GM18873 (cell line): Measurements from ENCODE around the gene EXD3.
"Not testable (repeated sequence)": the region's sequence is repeated elsewhere in the genome, so short reads cannot be mapped to it uniquely, and the experiment has no call there.

Source experiments
- ATAC-seq: cut with Tn5 transposase; IDR thresholded peaks from one replicate; pipeline ENCODE4 v1.9.1; 2021; ENCODE audit warnings: mild to moderate bottlenecking, moderate library complexity, moderate number of reproducible peaks; ENCODE audit not compliant: unreplicated experiment, low FRiP score

EXD3 gene

DNA sequence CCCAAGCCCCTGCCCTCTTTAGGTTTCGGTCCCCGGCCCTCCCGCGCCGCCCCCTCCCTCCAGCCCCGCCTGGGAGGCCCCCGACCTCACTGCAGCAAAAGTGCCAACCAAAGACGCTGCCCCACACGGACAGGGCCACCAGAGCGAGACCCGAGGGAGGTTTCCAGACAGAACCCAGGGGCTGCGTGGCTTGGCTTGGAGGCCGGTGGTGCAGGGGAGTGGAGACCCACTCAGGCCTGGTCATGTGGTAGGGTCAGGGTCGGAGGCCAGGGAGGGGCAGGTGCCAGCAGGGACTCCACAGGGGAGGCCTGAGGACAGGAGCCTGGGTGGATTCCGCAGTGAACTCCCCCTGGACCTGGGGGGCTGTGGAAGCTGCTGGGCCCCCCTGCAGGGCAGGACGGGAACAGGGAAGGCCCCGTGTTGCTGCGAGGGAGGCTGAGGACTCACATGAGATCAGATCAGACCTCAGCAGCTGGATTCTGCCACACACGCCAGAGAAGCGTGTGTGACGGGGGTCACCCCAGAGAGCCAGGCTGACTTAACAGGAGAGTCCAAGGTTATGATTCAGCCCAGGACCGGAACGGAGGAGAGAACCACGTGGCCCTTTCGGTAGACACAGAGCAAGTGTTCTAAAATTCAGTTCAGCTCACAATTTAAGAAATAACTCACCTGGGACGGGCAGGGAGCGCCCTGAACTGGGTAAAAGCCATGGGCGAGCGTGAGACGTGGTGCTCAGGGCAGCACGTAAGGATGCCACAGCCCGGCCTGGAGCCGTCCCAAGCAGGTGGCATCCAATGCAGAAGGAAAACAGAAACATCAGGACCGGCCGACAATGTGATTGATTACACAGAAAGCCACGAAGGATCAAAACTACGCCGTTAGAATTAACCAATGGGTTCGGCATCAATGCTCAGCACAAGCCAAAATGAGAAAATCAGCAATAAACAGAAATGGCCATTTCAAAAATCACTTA, 38.9 kb downstream of the EXD3 start:
- ATAC-seq, result no peak

DNA sequence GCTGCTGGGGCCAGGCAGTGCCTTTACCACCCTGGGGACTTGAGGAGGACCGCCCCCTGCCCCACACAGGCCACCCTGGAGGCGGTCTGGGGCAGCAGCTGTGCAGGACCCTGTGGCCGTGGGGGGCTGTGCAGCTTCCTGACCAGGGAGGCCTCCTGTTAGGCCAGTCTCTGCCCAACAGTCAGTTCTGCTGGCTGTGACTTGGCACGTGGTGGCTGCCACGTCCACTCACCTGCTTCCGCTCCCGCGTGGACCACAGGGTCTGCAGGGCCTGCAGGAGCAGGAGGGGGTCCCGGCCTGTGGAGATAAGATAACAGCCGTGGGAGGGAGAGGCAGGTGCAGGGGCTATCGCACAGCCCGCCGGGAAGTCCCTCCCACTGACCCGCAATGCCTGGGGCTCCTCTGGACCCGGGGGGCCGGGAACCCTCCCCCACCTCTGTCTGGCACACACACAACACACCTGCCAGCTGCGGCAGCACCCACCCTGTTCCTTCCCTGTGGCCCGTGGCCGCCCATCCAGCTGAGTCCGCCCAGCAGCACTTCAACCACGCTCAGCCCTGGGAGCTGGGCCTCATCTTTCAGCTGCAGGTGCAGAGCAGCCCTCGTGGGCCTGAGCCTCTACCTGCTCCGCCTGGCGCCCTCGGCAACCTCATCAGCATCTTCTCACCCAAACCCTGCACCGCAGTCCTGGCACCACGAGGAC, 39.7 kb downstream of the EXD3 start:
- ATAC-seq, result no peak

DNA sequence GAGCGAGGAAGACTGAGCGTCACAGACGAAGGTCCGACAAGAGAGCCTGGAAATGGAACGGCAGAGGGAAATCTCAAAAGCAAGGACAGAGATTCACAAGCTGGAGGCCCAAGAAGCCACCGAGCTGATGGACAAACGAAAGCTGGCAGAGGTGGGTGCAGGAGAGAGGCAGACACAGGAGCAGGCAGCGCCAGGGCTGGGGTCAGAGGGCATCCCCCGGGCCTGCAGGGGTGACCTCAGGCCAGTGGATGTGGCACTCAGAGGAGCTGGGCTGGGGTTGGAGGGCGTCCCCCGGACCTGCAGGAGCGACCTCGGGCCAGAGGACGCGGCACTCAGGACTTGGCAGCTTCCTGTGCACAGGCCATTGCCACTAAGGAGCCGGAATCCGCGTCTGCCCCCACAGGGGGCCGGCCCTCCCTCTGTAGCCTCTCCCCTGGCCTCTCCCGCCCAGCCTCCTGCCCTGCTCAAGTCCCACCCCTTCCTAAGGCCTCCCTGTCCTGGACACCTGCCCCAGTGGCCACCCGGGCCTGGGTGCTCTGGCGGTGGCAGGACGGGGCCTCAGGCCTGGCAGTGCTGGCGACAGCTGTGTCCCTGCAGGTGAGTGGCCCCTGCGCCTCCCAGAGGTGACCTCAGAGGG, 40.4 kb downstream of the EXD3 start:
- no peak for ATAC-seq

DNA sequence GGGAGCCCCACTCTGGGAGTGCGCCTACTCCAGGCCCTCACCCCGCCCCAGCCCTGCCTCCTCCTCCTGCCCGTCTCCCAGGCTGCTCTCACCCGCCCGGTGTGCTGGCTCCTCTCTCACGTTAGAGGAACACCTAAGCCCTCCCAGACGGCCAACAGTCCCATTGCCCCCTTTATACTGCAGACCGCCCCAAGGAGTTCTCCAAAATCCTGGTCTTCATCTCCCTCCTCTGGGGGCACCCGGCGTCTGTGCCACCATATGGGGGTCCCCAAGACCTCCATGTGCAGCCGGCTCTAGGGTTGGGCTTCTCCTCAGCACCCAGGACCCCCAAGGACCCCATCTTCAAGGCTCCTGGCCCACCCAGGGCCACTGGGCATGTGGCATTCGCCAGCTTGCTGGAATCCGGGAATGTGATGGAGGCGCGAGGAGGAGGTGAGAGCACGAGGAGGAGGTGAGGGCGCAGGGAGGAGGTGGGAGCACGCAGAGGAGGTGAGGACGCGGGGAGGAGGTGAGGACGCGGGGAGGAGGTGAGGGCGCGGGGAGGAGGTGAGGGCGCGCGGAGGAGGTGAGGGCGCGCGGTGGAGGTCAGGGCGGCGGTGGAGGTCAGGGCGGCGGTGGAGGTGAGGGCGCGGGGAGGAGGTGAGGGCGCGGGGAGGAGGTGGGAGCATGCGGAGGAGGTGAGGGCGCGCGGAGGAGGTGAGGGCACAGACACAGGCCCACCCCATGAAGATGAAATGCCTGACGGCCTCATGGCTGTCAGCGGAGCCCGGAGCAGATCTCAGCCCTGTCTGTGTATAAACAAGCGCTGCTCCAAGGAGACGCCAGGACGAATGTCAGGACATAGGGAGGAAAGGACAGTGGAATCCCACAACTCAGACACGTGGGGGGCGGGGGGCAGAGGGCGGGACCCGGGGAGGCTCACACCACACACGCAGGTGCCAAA, 41.2 kb downstream of the EXD3 start:
- no peak for ATAC-seq

DNA sequence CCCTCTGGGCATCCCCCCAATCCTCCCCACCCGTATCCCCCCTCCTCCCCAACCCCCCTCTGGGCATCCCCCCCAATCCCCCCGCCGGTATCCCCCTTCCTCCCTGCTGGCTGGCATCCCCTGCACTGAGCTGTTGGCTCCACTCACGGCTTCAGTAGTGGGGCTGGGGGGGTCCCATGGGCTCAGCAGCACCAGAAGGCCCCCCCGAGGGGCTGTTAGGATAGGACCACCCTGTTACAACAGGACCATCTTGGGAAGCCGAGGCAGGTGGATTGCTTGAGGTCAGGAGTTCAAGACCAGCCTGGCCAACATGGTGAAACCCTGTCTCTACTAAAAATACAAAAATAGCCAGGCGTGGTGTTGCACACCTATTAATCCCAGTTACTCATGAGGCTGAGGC, 42.4 kb downstream of the EXD3 start:
- ATAC-seq, result no peak

DNA sequence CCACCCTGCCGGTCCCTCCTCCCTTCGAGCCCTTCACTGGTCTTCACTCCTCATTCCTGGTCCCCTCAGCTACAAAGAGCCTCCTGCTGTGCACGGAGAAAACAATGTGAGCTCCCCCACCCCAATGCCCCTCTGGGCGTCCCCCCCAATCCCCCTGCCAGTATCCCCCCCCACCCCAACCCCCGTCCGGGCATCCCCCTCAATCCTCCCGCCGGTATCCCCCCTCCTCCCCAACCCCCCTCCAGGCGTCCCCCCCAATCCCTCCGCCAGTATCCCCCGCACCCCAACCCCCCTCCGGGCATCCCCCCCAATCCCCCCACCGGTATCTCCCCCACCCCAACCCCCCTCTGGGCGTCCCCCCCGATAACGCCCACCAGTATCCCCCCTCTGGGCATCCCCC, 42.8 kb downstream of the EXD3 start:
- no peak for ATAC-seq

DNA sequence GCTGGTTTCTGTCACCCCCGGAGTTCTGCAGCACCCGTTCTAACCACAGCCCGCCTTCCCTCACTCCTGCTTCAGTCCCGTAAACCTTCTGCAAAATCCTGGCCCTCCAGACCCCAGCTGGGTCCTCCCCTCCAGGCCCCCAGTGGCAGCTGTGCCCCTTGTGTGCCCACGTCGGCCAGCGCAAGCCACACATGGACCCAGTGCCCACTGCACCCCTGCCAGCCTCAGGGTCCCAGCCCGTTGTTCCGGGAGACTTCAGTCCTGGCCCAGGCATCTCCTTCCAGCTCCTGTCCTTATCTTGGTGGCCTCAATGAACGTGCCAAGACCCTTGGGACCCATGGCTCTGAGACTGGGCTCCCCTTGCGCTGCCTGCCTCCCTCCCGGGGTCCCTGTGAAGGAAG, 43.2 kb downstream of the EXD3 start:
- no peak for ATAC-seq

DNA sequence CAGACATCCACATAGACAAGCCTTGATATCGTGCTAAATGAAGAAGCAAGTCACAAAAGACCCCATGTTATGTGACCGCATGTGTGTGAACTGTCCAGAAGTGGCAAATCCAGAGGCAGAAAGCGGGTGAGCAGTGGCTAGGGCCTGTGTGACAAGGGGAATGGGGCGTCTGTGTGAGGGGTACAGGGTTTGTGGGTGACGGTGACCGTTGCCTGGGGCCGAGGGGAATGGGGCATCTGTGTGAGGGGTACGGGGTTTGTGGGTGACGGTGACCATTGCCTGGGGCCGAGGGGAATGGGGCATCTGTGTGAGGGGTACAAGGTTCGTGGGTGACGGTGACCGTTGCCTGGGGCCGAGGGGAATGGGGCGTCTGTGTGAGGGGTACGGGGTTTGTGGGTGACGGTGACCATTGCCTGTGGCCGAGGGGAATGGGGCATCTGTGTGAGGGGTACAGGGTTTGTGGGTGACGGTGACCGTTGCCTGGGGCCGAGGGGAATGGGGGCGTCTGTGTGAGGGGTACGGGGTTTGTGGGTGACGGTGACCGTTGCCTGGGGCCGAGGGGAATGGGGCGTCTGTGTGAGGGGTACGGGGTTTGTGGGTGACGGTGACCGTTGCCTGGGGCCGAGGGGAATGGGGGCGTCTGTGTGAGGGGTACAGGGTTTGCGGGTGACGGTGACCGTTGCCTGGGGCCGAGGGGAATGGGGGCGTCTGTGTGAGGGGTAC, 44.1 kb downstream of the EXD3 start:
- not testable (repeated sequence) for ATAC-seq

DNA sequence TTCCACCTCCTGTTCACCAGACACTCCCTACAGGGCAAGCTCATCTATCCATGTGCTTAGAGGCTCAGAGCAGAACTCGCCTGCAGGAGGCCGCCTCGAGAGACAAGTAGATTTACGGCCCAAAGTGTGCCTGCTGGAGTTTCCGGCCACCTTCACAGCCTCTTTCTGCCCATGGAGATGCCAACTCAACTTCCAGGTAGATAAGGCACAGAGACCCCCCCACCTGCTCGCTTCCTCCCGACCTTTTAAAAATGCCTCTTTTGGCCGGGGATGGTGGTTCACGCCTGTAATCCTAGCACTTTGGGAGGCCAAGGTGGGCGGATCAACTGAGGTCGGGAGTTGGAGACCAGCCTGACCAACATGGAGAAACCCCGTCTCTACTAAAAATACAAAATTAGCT, 46.6 kb downstream of the EXD3 start:
- ATAC-seq, result no peak

DNA sequence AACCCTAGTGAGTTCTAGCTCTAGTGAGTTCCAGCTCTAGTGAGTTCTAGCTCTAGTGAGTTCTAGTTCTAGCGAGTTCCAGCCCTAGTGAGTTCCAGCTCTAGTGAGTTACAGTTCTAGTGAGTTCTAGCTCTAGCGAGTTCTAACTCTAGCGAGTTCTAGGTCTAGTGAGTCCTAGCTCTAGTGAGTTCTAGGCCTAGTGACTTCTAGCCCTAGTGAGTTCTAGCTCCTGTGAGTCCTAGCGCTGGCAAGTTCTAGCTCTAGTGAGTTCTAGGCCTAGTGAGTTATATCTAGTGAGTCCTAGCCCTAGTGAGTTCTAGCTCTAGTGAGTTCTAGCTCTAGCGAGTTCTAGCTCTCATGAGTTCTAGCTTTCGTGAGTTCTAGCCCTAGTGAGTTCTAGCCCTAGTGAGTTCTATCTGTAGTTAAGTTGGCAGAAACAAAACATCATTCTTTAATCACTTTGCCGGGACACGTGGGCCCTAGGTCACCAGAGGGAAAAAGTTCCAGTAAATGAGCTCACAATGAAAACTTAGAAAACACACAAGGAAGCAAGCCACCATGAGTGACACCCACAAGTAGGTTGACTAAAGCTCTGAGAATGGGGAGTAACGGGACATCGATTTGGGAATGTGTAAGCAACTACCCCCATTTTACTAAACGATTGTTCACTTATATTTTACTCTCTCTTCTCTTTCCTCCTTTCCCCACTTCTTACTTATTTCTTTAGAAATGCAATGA, 47.5 kb downstream of the EXD3 start:
- ATAC-seq, result no peak

DNA sequence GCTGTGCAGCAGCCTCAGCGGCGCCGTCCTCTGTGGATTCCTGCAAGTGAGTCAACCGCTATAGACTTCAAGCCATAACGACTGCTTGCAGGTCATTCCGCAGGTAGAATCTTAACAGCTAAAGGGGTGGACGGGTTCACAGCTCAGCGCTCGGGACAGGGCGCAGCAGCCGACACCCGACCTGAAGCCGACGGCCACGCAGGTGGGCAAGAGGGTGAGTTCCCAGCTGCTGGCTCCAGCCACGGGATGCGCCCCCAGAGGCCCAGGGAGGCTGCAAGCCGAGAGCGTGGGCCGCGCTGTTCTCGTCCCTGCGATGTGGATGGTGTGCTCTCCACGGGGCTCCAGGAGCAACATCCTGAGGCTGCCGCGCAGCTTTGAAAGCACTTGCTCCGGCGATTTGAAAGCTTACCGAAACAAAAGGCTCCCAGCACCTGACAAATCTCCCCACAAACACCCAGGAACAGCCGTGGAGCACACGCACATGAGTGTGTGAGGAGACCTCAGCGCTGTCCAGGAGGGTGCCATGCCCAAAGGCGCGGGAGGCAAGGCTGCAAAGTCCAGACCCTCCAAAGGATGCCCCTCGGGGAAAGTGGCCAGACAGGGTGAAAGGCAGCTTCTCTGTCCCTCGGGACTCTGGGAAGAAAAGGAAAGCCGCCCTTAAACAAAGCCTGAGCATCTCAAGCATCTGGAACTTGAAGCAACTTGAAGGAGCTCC, 48.7 kb downstream of the EXD3 start:
- no peak for ATAC-seq

DNA sequence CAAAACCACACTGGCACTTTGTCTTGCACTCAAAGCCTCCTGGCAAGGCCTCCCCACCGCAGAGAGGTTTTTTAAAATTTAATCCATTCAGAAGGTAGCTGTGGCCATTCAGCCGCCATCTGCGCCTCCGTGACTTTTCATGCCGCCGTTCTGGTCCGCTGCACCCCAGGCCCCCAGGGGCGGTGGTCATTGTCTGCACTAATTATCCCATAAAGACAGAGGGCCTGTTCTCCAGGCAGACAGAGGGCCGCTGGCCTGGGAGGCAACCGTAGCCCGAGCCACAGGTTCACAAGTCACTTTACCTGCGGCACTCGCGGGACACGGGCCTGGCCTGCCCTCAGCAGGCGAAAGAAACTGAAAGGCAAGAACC, 49.4 kb downstream of the EXD3 start:
- no peak for ATAC-seq

DNA sequence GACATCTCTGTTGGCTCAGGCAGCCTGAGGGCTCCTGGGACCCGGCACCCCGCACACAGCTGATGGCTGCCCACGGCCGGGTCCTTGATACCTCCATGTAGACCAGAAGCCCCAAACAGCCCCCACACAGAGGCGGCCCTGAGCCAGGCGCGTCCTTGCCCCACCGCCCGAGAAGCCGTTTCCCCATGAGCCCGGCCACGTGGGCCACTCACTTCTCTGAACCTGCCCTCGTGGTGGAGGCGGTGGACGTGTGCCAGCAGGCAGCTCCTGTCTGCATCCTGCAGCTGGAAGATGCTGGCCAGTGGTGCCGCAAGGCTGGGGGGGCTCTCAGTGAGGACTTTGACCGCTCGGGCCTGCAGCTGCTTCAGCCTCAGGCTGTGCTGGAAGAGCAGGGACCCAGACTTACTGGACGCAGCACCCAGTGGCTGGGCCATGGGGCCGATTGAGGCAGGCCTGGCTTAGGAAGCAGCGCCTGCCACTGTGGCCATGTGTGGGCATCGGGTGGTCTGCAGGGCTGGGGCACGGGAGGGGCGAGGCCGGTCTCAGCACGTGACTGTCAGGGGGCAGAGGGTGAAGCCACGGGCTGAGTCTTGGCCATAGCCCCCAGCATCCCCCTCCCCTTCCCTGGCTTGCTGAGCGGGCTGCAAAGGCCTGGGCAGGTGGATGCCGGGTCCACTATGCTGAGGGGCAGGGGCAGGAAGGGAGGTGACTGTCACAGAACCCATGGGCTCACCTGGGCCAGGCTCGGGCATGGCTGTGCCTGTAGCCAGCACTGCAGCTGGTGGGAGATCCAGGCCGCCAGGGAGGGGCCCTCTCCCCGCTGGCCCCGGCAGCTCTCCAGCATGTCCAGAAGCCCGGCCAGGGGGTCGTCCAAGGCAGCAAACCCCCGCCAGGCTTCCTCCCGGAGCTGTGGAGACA, 50.0 kb downstream of the EXD3 start:
- ATAC-seq, result no peak

DNA sequence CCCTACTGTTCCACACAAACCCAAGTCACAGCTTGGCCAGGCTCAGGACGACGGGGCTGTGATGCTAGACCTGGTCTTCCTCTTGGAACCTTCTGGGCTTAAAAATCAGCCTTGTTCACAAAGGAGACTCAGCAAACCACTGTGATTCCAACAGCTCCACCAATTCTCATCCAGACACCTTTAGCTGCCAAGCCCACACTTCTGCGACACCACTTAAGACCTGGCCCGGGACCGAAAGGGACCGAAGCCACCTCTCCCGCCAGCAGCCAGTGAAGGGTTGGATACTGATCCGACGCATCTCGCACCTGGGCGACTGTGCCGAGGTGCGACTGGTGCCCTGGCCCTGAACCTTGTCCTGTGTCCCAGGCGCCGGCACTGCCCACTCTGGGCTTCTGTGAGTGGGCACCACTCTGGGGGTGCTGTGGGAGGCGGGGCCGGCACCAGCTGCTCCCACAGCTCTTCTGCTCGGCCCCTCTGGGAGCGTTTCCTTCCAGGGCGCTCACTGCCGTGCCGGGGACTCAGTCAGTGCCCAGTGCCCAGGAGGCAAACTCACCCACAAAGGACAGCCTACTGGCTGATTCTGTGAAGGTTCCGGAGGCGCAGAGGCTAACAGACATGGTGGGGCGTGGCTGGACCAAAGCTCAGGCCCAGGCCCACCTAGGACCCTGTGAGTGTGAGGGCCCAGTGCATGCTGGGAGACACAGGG, 50.9 kb downstream of the EXD3 start:
- no peak for ATAC-seq

DNA sequence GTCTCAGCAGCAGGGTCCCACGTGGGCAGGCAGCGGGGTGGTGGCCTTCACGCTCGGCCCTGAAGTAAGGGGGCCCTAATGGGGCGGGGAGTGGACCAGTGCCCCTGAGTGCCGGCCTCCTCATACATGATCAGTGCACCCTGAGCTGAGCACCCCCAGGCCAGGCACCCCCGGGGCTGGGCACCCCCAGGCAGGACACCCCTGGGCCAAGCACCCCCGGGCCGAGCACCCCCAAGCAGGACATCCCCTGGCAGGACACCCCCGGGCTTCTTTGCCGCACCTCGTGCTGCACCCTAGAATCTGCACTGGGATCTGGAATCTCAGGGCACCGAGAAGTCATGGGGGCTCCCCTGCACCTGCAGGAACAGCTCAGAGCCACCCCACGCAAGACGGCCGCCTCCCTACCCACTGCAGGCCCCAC, 51.4 kb downstream of the EXD3 start:
- no peak for ATAC-seq

DNA sequence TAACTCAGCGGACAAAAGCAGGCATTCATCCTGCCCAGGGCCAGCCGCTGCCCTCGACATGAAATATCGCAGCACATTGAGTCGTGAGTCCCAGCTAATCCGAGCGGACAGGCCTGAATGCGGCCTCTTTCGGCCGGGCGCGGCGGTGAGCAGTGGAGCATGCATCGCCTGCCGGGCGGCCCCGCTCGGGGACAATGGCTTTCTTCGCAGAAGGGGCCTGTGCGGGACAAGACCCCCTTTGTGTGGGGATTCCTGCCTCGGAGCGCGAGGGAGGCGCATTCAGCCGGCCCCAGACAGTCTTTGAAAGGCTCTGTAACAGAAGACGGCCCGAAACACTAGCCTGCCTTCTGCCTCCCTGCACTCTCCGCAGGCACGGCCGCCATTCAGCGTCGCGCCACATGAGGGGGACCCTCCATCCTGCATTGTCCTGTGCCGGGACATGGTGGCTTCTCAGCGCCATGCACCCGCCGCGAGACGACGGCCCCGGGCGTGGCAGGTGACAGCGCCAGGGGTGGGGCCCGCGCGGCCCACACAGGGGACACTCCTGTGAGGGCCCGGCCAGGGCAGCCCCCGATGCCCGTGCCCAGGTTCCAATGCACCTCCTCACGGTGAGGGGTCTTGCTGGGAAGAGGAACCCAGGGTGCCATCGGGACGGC, 52.0 kb downstream of the EXD3 start:
- ATAC-seq, result no peak
